Bladder microvascular endothelial cell (primary cell): ENCODE results near the gene ZNF532. TPM values are rescaled to one million over a fixed set of nuclear protein-coding genes. Genes with fewer than 3 reads are reported as not detected.

Experiments used
- total RNA-seq: library from RNA; depleted of rRNA; stranded (reverse); fragments of >200 nt; gene quantifications from 2 replicates; pipeline ENCODE4 v1.2.3, GENCODE V29; 2014

ZNF532 gene, protein sequence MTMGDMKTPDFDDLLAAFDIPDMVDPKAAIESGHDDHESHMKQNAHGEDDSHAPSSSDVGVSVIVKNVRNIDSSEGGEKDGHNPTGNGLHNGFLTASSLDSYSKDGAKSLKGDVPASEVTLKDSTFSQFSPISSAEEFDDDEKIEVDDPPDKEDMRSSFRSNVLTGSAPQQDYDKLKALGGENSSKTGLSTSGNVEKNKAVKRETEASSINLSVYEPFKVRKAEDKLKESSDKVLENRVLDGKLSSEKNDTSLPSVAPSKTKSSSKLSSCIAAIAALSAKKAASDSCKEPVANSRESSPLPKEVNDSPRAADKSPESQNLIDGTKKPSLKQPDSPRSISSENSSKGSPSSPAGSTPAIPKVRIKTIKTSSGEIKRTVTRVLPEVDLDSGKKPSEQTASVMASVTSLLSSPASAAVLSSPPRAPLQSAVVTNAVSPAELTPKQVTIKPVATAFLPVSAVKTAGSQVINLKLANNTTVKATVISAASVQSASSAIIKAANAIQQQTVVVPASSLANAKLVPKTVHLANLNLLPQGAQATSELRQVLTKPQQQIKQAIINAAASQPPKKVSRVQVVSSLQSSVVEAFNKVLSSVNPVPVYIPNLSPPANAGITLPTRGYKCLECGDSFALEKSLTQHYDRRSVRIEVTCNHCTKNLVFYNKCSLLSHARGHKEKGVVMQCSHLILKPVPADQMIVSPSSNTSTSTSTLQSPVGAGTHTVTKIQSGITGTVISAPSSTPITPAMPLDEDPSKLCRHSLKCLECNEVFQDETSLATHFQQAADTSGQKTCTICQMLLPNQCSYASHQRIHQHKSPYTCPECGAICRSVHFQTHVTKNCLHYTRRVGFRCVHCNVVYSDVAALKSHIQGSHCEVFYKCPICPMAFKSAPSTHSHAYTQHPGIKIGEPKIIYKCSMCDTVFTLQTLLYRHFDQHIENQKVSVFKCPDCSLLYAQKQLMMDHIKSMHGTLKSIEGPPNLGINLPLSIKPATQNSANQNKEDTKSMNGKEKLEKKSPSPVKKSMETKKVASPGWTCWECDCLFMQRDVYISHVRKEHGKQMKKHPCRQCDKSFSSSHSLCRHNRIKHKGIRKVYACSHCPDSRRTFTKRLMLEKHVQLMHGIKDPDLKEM (N-terminal part only)
- 39.8 and 86.7 TPM in 2 replicates for total RNA-seq

DNA sequence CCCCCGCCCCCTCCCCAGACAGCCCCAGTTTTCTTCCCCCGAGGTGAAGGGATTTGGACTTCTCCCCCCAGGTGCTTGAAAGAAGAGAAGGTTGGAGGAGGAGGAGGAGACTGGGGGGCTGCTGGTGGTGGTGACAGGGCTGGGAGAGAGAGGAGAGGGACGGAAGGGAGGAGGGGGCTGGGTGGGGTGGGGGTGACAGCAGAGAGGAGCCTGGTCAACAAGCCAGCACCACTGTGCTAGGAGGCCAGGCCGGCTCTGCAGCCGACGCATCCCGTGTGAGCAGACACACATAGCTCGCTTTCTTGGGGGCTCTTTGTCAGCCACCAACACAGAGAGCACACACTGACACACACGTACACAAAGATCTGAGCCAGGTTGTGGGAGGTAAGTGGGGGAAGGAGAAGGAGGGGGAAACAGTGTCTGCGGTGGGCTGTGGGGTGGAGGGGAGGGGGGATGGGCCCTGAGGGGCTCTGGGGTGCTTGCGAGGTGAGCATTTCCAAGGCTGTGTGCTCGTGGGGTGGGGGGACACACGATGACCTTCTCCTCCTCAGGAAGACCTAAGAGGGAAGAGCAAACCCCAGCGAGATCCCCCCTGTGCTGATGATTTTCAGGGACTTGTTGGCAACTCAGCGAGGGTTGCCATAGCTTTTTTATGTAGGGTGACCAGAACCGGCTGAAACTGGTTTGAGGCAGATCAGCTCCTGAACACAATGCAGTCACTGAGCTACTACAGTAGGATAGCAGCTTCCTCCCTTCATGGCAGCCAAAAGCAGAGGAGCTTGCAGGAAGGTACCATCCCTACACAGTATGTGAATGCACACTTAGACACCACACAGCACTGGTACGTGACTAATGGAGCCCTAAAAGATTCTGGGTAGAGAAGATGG, at the start of gene ZNF532:
TSS of gene ZNF532 (plus strand) at position 732 of the 887 bp plus-strand sequence. CDS start 53,411 bp downstream, outside the sequence.

Other genes starting within 250 kb of the ZNF532 start
- gene ALPK2, start 235.8 kb upstream of the ZNF532 start, total RNA-seq, result 0.06 and 0.32 TPM in 2 replicates
- gene MALT1, start 193.4 kb upstream of the ZNF532 start, total RNA-seq, result 10.5 and 27.0 TPM in 2 replicates